H1 (cell line): ENCODE measurements around the gene CMYA5. TPM values are rescaled to one million over a fixed set of nuclear protein-coding genes. Genes with fewer than 3 reads are reported as not detected.
A peak's percentile ranks its signal among the peaks of the same experiment; 100 is the strongest.

Source experiments
- CTCF ChIA-PET: fragments of 300-600 bp; sonication (Branson Sonifier 250); formaldehyde crosslinking; loops from one replicate; lab custom pipeline; 2021; ENCODE audit not compliant: partially characterized antibody; lab: Charles Lee
- POLR2A ChIA-PET: fragments of 300-600 bp; sonication (Branson Sonifier 250); formaldehyde crosslinking; loops from one replicate; lab custom pipeline; 2021; ENCODE audit warnings: inconsistent platforms; ENCODE audit not compliant: partially characterized antibody; lab: Charles Lee
- DNase-seq, 2 experiments: peaks; one replicate each; pipeline versions ENCODE4 v3.0.0 to v3.0.0-alpha.2; 2010 to 2022; ENCODE audit warnings: low spot score in 2 of 2, low read depth in 1 of 2, mixed read lengths in 1 of 2
- FAIRE-seq: peaks from 2 replicates; lab custom pipeline; 2011; peaks lifted over from hg19 to GRCh38; lab: Jason Lieb, UNC
- H2AFZ ChIP-seq: 2 replicates; pipeline ENCODE4 v1.8.1; 2012; ENCODE audit warnings: low read length, inconsistent platforms
- H2AK5ac ChIP-seq: 2 replicates; pipeline ENCODE4 v1.6.1; 2013; ENCODE audit warnings: low read depth, low read length
- H2BK120ac ChIP-seq: replicated peaks from 2 replicates; pipeline ENCODE3; 2013; ENCODE audit warnings: low read depth, low read length, inconsistent platforms
- H2BK12ac ChIP-seq: 2 replicates; pipeline ENCODE4 v1.6.1; 2013; ENCODE audit warnings: low read depth, low read length
- H2BK15ac ChIP-seq: 2 replicates; pipeline ENCODE4 v1.6.1; 2013; ENCODE audit warnings: low read length
- H2BK20ac ChIP-seq: 2 replicates; pipeline ENCODE4 v1.6.1; 2013; ENCODE audit warnings: low read length
- H2BK5ac ChIP-seq: 2 replicates; pipeline ENCODE4 v1.6.1; 2013; ENCODE audit warnings: low read depth, low read length
- H3K14ac ChIP-seq: 2 replicates; pipeline ENCODE4 v1.6.1; 2013; ENCODE audit warnings: inconsistent platforms; ENCODE audit not compliant: insufficient read length
- H3K18ac ChIP-seq: 2 replicates; pipeline ENCODE4 v1.6.1; 2013; ENCODE audit warnings: low read length; ENCODE audit errors: extremely low read depth
- H3K23ac ChIP-seq: 2 replicates; pipeline ENCODE4 v1.6.1; 2013; ENCODE audit warnings: inconsistent platforms; ENCODE audit not compliant: insufficient read length
- H3K23me2 ChIP-seq: 2 replicates; pipeline ENCODE4 v1.6.1; 2013; ENCODE audit warnings: low read depth, low read length
- H3K27ac ChIP-seq: 2 replicates; pipeline ENCODE4 v1.6.1; 2011; ENCODE audit warnings: low read depth, low read length, inconsistent platforms
- H3K27me3 ChIP-seq, 4 experiments: replicated peaks in 1 of 4; 1 replicate in 1 of 4; 2 replicates in 3 of 4; pipeline versions ENCODE4 v1.6.1 to v1.8.1; 2011 to 2013; ENCODE audit warnings: low read length in 3 of 4, mild to moderate bottlenecking in 3 of 4, inconsistent platforms in 2 of 4, mixed read lengths in 2 of 4, moderate library complexity in 1 of 4; ENCODE audit not compliant: control insufficient read depth in 3 of 4, insufficient read depth in 3 of 4; ENCODE audit errors: extremely low read depth in 1 of 4
- H3K36me3 ChIP-seq, 4 experiments: 2 replicates each; pipeline versions ENCODE4 v1.6.1 to v1.8.1; 2011 to 2013; ENCODE audit warnings: mild to moderate bottlenecking in 4 of 4, low read length in 3 of 4, moderate library complexity in 2 of 4, control low read depth in 1 of 4, inconsistent platforms in 1 of 4; ENCODE audit not compliant: insufficient read depth in 4 of 4, control insufficient read depth in 2 of 4
- H3K4ac ChIP-seq: replicated peaks from 2 replicates; pipeline ENCODE3; 2013; ENCODE audit warnings: low read length, low read depth, mixed read lengths, inconsistent platforms; ENCODE audit not compliant: insufficient read length
- H3K4me1 ChIP-seq, 4 experiments: replicated peaks in 1 of 4; 1 replicate in 1 of 4; 2 replicates in 3 of 4; pipeline versions ENCODE4 v1.6.1 to v1.8.1; 2011 to 2013; ENCODE audit warnings: low read length in 3 of 4, inconsistent platforms in 2 of 4, mixed read lengths in 1 of 4; ENCODE audit not compliant: insufficient read depth in 4 of 4, control insufficient read depth in 3 of 4
- H3K4me2 ChIP-seq, 2 experiments: 2 replicates each; pipeline versions ENCODE4 v1.6.1 to v1.8.1; 2011 to 2013; ENCODE audit warnings: low read depth in 2 of 2, low read length in 2 of 2, control low read depth in 1 of 2, inconsistent platforms in 1 of 2, mild to moderate bottlenecking in 1 of 2; ENCODE audit not compliant: insufficient read depth in 1 of 2
- H3K4me3 ChIP-seq, 4 experiments: fragments of 200-600, 300-600 bp in 1 of 4; sonication (generic), shearing (Covaris generic), sonication (Bioruptor Twin) in 1 of 4; 2 replicates each; pipeline versions ENCODE4 v1.5.1 to v1.8.1; 2011 to 2016; ENCODE audit warnings: low read length in 4 of 4, low read depth in 3 of 4, control low read depth in 2 of 4, inconsistent platforms in 2 of 4, mild to moderate bottlenecking in 2 of 4, mixed read lengths in 1 of 4, moderate library complexity in 1 of 4; ENCODE audit not compliant: insufficient read depth in 2 of 4; ENCODE audit errors: extremely low read depth in 1 of 4
- H3K56ac ChIP-seq: replicated peaks from 2 replicates; pipeline ENCODE3; 2013; ENCODE audit warnings: low read depth, mild to moderate bottlenecking, mixed read lengths, low read length, inconsistent platforms; ENCODE audit not compliant: insufficient read length
- H3K79me1 ChIP-seq: 2 replicates; pipeline ENCODE4 v1.6.1; 2013; ENCODE audit warnings: low read depth, low read length, control low read depth
- H3K79me2 ChIP-seq, 2 experiments: 2 replicates each; pipeline versions ENCODE4 v1.6.1 to v1.8.1; 2012 to 2013; ENCODE audit warnings: low read length in 2 of 2, mild to moderate bottlenecking in 2 of 2, inconsistent platforms in 1 of 2; ENCODE audit not compliant: insufficient read depth in 2 of 2, control insufficient read depth in 1 of 2
- H3K9ac ChIP-seq, 4 experiments: replicated peaks in 1 of 4; 1 replicate in 1 of 4; 2 replicates in 3 of 4; pipeline versions ENCODE4 v1.6.1 to v1.8.1; 2011 to 2013; ENCODE audit warnings: low read depth in 3 of 4, low read length in 3 of 4, control low read depth in 2 of 4, mild to moderate bottlenecking in 2 of 4, moderate library complexity in 2 of 4, inconsistent platforms in 1 of 4; ENCODE audit errors: extremely low read depth in 1 of 4
- H3K9me3 ChIP-seq, 2 experiments: 2 replicates each; pipeline versions ENCODE4 v1.6.1 to v1.8.1; 2012 to 2013; ENCODE audit warnings: mild to moderate bottlenecking in 2 of 2, moderate library complexity in 2 of 2, control low read depth in 1 of 2, inconsistent platforms in 1 of 2, low read depth in 1 of 2, low read length in 1 of 2, mixed read lengths in 1 of 2; ENCODE audit not compliant: insufficient read depth in 2 of 2
- H4K20me1 ChIP-seq, 2 experiments: replicated peaks in 1 of 2; 2 replicates each; pipeline versions ENCODE3 to v1.8.1; 2011 to 2013; ENCODE audit warnings: inconsistent platforms in 2 of 2, low read length in 2 of 2, mild to moderate bottlenecking in 1 of 2; ENCODE audit not compliant: insufficient read depth in 2 of 2, control insufficient read depth in 1 of 2
- H4K5ac ChIP-seq: 2 replicates; pipeline ENCODE4 v1.6.1; 2013; ENCODE audit warnings: low read length, low read depth, mixed read lengths, inconsistent platforms; ENCODE audit not compliant: insufficient read length
- H4K8ac ChIP-seq: 2 replicates; pipeline ENCODE4 v1.8.0; 2013; ENCODE audit warnings: mild to moderate bottlenecking, moderate library complexity, low read length, inconsistent platforms; ENCODE audit not compliant: insufficient read depth; ENCODE audit errors: extremely low read depth
- H4K91ac ChIP-seq: replicated peaks from 2 replicates; pipeline ENCODE3; 2013; ENCODE audit warnings: low read length, mixed read lengths, inconsistent platforms; ENCODE audit not compliant: insufficient read length
- ASH2L ChIP-seq: fragments of 200-600, 300-600 bp; sonication (generic); IDR thresholded peaks from one replicate; pipeline ENCODE4 v1.7.1; 2017; ENCODE audit warnings: low read length
- CBX8 ChIP-seq: fragments of 300-800, 300-1000 bp; sonication (generic); IDR thresholded peaks from 2 replicates; pipeline ENCODE4 v1.7.1; 2016; ENCODE audit warnings: low read depth, low read length, borderline replicate concordance
- CHD2 ChIP-seq: IDR thresholded peaks from 2 replicates; pipeline ENCODE4 v1.6.1; 2012; ENCODE audit warnings: low read length, improper control_type of control experiment
- CTBP2 ChIP-seq: IDR thresholded peaks from 2 replicates; pipeline ENCODE4 v1.7.0; 2011; ENCODE audit warnings: borderline replicate concordance, mild to moderate bottlenecking, moderate library complexity, mixed read lengths, low read length; ENCODE audit not compliant: insufficient read depth, insufficient read length
- EGR1 ChIP-seq: IDR thresholded peaks from 2 replicates; pipeline ENCODE4 v1.6.1; 2011; ENCODE audit warnings: low read depth, low read length, borderline replicate concordance
- HDAC2 ChIP-seq, 2 experiments: fragments of 300-600 bp in 1 of 2; sonication (generic) in 1 of 2; IDR thresholded peaks; 2 replicates each; pipeline ENCODE4 v1.6.1; 2011 to 2012; ENCODE audit warnings: low read depth in 2 of 2, low read length in 2 of 2, mild to moderate bottlenecking in 2 of 2, moderate library complexity in 2 of 2, borderline replicate concordance in 1 of 2, inconsistent platforms in 1 of 2
- POLR2A ChIP-seq, 2 experiments: IDR thresholded peaks; 1 replicate in 1 of 2; 2 replicates in 1 of 2; pipeline ENCODE4 v1.6.1; 2011; ENCODE audit warnings: low read depth in 2 of 2, low read length in 2 of 2, mild to moderate bottlenecking in 2 of 2; ENCODE audit errors: control extremely low read depth in 1 of 2
- POLR2AphosphoS5 ChIP-seq: IDR thresholded peaks from 2 replicates; pipeline ENCODE4 v1.6.1; 2011; ENCODE audit warnings: low read depth, low read length
- SP4 ChIP-seq: IDR thresholded peaks from 2 replicates; pipeline ENCODE4 v1.6.1; 2012; ENCODE audit warnings: low read length, inconsistent platforms
- TBP ChIP-seq: IDR thresholded peaks from 2 replicates; pipeline ENCODE4 v1.6.1; 2011; ENCODE audit warnings: low read depth, low read length, improper control_type of control experiment
- WGBS, 2 experiments: shearing (Covaris generic) in 1 of 2; methylation state at CpG; one replicate each; pipeline versions ENCODE4 v1.1.6 to v1.1.7; 2013 to 2015; ENCODE audit warnings: low lambda C conversion rate in 2 of 2, mixed read lengths in 2 of 2, inconsistent platforms in 1 of 2, low coverage in 1 of 2, missing lambda C conversion rate in 1 of 2; ENCODE audit not compliant: insufficient replicate concordance in 2 of 2, insufficient coverage in 1 of 2, insufficient read length in 1 of 2; ENCODE audit errors: extremely low coverage in 1 of 2, missing lambda C conversion rate in 1 of 2; 5-methylcytosine and 5-hydroxymethylcytosine counted together
- polyA plus RNA-seq, 7 experiments: library from polyadenylated mRNA; depleted of rRNA in 3 of 7; stranded (reverse) in 5 of 7; unstranded in 2 of 7; fragments of >200 nt in 5 of 7; fragments of 200-250 nt in 2 of 7; gene quantifications; 1 replicate in 5 of 7; 2 replicates in 1 of 7; 4 replicates in 1 of 7; pipeline versions ENCODE4 v1.2.1 to v1.2.3, GENCODE V29; 2011 to 2013; ENCODE audit warnings: missing spikeins in 2 of 7, mixed read lengths in 2 of 7
- total RNA-seq: library from RNA; stranded (reverse); fragmentation: NEBNext Ultra II Directional; extraction: Animal tissue kit (Norgen Biotek cat#: 25700); gene quantifications from 2 replicates; pipeline ENCODE4 v1.2.1, GENCODE V29; 2021
- TF ChIP-seq, protein P1 (sequence below): IDR thresholded peaks from 2 replicates; pipeline ENCODE4 v1.6.1; 2012; ENCODE audit warnings: low read length, inconsistent platforms

The CMYA5 gene
- total and polyA plus RNA-seq, 2 of the 8 experiments (the other 6 are each of a cell fraction or from before 2014, with no cell fraction given), result 0.88 to 0.95 TPM

DNA sequence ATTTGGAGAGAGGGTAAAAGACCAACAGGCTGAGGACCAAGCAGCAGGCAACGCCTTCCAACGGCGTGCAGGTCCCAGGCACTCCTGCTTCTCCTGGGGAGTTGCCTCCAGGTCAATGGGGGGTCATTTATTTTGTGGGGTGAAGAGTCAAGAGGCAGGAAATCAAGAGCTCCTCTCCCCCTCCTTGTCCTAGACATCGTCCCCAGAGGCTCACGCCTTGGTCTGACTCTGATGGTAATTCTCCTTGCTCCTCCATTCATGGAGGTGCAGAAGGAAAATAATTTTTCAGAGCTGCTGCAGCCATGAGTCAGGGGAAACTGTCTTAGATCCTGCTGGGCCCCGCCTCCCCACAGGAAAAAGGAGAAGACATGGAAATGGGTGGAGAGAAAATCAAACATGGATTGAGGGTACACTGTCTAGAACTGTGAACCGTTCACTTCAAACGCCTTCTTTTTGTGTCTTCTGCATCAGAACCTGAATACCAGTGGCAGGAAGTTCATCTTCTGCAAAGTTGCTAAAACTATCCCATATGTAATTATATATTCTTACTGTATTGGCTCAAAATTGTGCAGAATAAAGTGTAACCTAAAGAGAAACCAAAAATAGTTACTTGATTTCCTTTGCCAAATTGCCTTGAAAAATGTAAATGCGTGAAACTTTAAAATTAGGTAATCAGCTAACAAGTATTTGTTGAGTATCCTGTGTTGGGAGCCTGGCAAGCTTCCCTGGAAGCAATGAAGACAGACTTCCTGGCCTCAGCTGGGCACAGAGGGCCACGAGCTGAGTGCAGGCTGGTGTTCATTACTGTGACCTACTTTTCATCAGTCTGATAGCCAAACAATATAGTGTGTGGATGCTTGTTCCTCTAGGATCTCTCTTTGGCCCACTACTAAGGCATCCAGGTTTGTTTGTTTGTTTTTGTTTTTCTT lies 142.0 kb downstream of the CMYA5 start:
- H3K4me2 ChIP-seq, result no peak overlapping the region
- H2AK5ac ChIP-seq, result no peak overlapping the region
- 91% methylated on average over 10 of the region's 10 CpGs; no CpG with 5 or more reads in 1 of the 2 experiments for WGBS, 2 experiments
- no peak overlapping the region for H4K91ac ChIP-seq
- no peaks in the 10 kb centered on the region for H4K20me1 ChIP-seq
- FAIRE-seq, result no peak
- H3K27ac ChIP-seq, result no peak overlapping the region
- H2BK5ac ChIP-seq, result no peak overlapping the region
- H3K79me1 ChIP-seq, result no peaks in the 10 kb centered on the region
- no peak overlapping the region for H3K4me3 ChIP-seq
- no peak overlapping the region for H2BK120ac ChIP-seq
- H3K9me3 ChIP-seq, result no peaks in the 10 kb centered on the region
- no peak overlapping the region for H2BK20ac ChIP-seq
- H2BK12ac ChIP-seq, result no peak overlapping the region
- no peaks in the 10 kb centered on the region for H3K27me3 ChIP-seq
- H4K8ac ChIP-seq, result no peak overlapping the region
- no peak overlapping the region for H3K18ac ChIP-seq
- H3K14ac ChIP-seq, result no peak overlapping the region
- DNase-seq, result no peak
- no peak overlapping the region for H4K5ac ChIP-seq
- no peak overlapping the region for H3K4ac ChIP-seq
- H3K79me2 ChIP-seq, result no peaks in the 10 kb centered on the region
- 0 out of 2 replicates have a peak overlapping the region, but pooled peaks have one; percentile 16 for H2BK15ac ChIP-seq
- H3K9ac ChIP-seq, result no peak overlapping the region
- H3K23me2 ChIP-seq, result no peaks in the 10 kb centered on the region
- ChIA-PET CTCF (interaction anchor here (0.6 to 1.3 kb wide), 4 partner anchors 9 to 418 kb away, joined by 3 to 5 read pairs (median 3); no protein-coding TSS in a partner anchor), POLR2A (no interaction called here)
- H3K4me1 ChIP-seq, result no peaks in the 10 kb centered on the region; a peak in 1 of 7 replicates
- H3K56ac ChIP-seq, result no peak overlapping the region
- no peak overlapping the region for H3K23ac ChIP-seq
- no peak overlapping the region for H2AFZ ChIP-seq
- H3K36me3 ChIP-seq, result no peaks in the 10 kb centered on the region
- TF ChIP-seq HDAC2 (IDR thresholded peaks at IDR 0.05; ENCODE audit: borderline replicate concordance in 1 of 2, low read depth in 2 of 2, low read length in 2 of 2) (no peak), SP4 (no peak), TBP (no peak), CHD2 (no peak), ASH2L (no peak), CTBP2 (no peak), EGR1 (no peak), CBX8 (no peak), POLR2A (IDR thresholded peaks at IDR 0.05; ENCODE audit: control extremely low read depth in 1 of 2, low read depth in 2 of 2, low read length in 2 of 2) (no peak), POLR2AphosphoS5 (no peak)
- TF ChIP-seq, protein P1, sequence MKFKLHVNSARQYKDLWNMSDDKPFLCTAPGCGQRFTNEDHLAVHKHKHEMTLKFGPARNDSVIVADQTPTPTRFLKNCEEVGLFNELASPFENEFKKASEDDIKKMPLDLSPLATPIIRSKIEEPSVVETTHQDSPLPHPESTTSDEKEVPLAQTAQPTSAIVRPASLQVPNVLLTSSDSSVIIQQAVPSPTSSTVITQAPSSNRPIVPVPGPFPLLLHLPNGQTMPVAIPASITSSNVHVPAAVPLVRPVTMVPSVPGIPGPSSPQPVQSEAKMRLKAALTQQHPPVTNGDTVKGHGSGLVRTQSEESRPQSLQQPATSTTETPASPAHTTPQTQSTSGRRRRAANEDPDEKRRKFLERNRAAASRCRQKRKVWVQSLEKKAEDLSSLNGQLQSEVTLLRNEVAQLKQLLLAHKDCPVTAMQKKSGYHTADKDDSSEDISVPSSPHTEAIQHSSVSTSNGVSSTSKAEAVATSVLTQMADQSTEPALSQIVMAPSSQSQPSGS, result no peak
